WTC11 (cell line): ENCODE data around the gene OR52I2. TPM values are rescaled to one million over a fixed set of nuclear protein-coding genes. Genes with fewer than 3 reads are reported as not detected.

Source experiments
- ATAC-seq: fragments of 200-7000 bp; cut with Tn5 transposase; 2 replicates; pipeline ENCODE4 v1.10.0; 2021; ENCODE audit warnings: mild to moderate bottlenecking, moderate library complexity
- CTCF ChIA-PET: fragments of 300-600 bp; sonication (Branson Sonifier 250); formaldehyde crosslinking; loops from one replicate; lab custom pipeline; 2021; ENCODE audit warnings: antibody characterized with exemption; lab: Charles Lee
- POLR2A ChIA-PET: fragments of 350-600 bp; sonication (Branson Sonifier 250); formaldehyde crosslinking; loops from one replicate; lab custom pipeline; 2021; ENCODE audit warnings: antibody characterized with exemption; lab: Charles Lee
- DNase-seq: peaks from one replicate; pipeline ENCODE4 v3.0.0; 2021; ENCODE audit warnings: low spot score
- H3K27ac Mint-ChIP-seq: 2 replicates; pipeline ENCODE4 v1.8.0; 2021; ENCODE audit warnings: mixed read lengths
- H3K27me3 Mint-ChIP-seq: 2 replicates; pipeline ENCODE4 v1.8.0; 2021; ENCODE audit warnings: low read depth, mild to moderate bottlenecking, moderate library complexity, mixed read lengths
- H3K36me3 Mint-ChIP-seq: 2 replicates; pipeline ENCODE4 v1.8.0; 2021; ENCODE audit warnings: mixed read lengths
- H3K4me1 Mint-ChIP-seq: 2 replicates; pipeline ENCODE4 v1.8.0; 2022; ENCODE audit warnings: mixed read lengths
- H3K4me3 Mint-ChIP-seq: 2 replicates; pipeline ENCODE4 v1.8.0; 2021; ENCODE audit warnings: mild to moderate bottlenecking, moderate library complexity, mixed read lengths
- H3K9me3 Mint-ChIP-seq: 2 replicates; pipeline ENCODE4 v1.8.0; 2021; ENCODE audit warnings: mixed read lengths
- E2F1 ChIP-seq: sonication (generic); formaldehyde crosslinking; IDR thresholded peaks from 2 replicates; pipeline ENCODE4 v1.8.0; 2022; ENCODE audit warnings: mild to moderate bottlenecking, missing genetic modification reagents
- ERG ChIP-seq: fragments of 250-450 bp; sonication (Bioruptor Pico); IDR thresholded peaks from 2 replicates; pipeline ENCODE4 v1.8.0; 2021; ENCODE audit warnings: mild to moderate bottlenecking
- ETV6 ChIP-seq: sonication (generic); formaldehyde crosslinking; IDR thresholded peaks from 2 replicates; pipeline ENCODE4 v1.8.1; 2022; ENCODE audit warnings: mild to moderate bottlenecking, missing genetic modification reagents
- GABPB1 ChIP-seq: sonication (generic); formaldehyde crosslinking; IDR thresholded peaks from 2 replicates; pipeline ENCODE4 v1.8.1; 2023; ENCODE audit warnings: mild to moderate bottlenecking, missing genetic modification reagents
- NR1H2 ChIP-seq: sonication (generic); formaldehyde crosslinking; IDR thresholded peaks from 2 replicates; pipeline ENCODE4 v1.9.0; 2021; ENCODE audit warnings: mild to moderate bottlenecking, moderate library complexity, missing genetic modification reagents
- TCF7 ChIP-seq: sonication (generic); formaldehyde crosslinking; IDR thresholded peaks from 2 replicates; pipeline ENCODE4 v1.8.0; 2022; ENCODE audit warnings: mild to moderate bottlenecking, low read depth, missing genetic modification reagents, moderate library complexity
- ZNF423 ChIP-seq: fragments of 250-450 bp; sonication (Bioruptor Pico); IDR thresholded peaks from 2 replicates; pipeline ENCODE4 v2.1.2; 2022; ENCODE audit warnings: mild to moderate bottlenecking, moderate library complexity
- ZNF512 ChIP-seq: sonication (generic); formaldehyde crosslinking; IDR thresholded peaks from 2 replicates; pipeline ENCODE4 v1.8.1; 2022; ENCODE audit warnings: missing genetic modification reagents, borderline replicate concordance
- ZSCAN18 ChIP-seq: fragments of 250-450 bp; sonication (Bioruptor Pico); IDR thresholded peaks from 2 replicates; pipeline ENCODE4 v2.1.2; 2022; ENCODE audit warnings: mild to moderate bottlenecking, moderate library complexity
- total RNA-seq: library from RNA; stranded (reverse); gene quantifications from 3 replicates; pipeline ENCODE4 v1.2.3, GENCODE V29; 2021
- TF ChIP-seq, protein P1 (sequence below): fragments of 250-450 bp; sonication (Bioruptor Pico); conservative IDR thresholded peaks from 2 replicates; pipeline ENCODE4 v1.9.0; 2021; ENCODE audit warnings: mild to moderate bottlenecking
- TF ChIP-seq, protein P2 (sequence below): sonication (generic); formaldehyde crosslinking; IDR thresholded peaks from 2 replicates; pipeline ENCODE4 v1.8.1; 2023; ENCODE audit warnings: mild to moderate bottlenecking, missing genetic modification reagents, borderline replicate concordance

The OR52I2 gene
- total RNA-seq, 1 experiment from 2014 or later, result not detected

DNA sequence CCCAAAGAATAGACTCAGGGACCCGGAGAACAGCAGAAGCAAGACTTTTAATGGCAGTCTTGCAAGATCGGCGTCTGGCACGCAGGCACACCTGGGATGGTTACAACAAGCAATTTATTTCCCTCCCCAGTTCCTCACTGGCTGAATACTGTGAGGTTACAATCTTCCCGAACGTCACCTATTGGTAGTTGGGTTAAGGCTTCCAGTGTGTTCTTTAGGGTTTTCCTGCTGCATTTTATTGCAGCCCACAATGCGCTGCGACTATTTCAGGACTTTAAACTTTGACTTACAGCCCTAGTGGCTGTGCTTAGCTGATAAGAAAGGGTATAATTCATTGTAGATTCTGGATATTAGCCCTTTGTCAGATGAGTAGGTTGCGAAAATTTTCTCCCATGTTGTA, 38.0 kb downstream of the OR52I2 start:
- ChIA-PET CTCF (no interaction called here), POLR2A (no interaction called here)
- Mint-ChIP-seq H3K9me3 (peaks cover 20% of the 10 kb centered on the region), H3K27ac (no peak overlapping the region), H3K27me3 (peaks cover 9% of the 10 kb centered on the region), H3K36me3 (no peaks in the 10 kb centered on the region; the same call in 1 of the 2 replicates), H3K4me3 (no peak overlapping the region), H3K4me1 (no peaks in the 10 kb centered on the region)
- DNase-seq (no peak), ATAC-seq (no peak)
- TF ChIP-seq ETV6 (CRISPR knock-in tag) (no peak), ZNF512 (CRISPR knock-in tag) (no peak), E2F1 (CRISPR knock-in tag) (no peak), NR1H2 (CRISPR knock-in tag) (no peak), ERG (CRISPR knock-in tag) (no peak), ZSCAN18 (no peak), TCF7 (CRISPR knock-in tag) (no peak), ZNF423 (CRISPR knock-in tag) (no peak), GABPB1 (no peak)
- TF ChIP-seq, protein P1, sequence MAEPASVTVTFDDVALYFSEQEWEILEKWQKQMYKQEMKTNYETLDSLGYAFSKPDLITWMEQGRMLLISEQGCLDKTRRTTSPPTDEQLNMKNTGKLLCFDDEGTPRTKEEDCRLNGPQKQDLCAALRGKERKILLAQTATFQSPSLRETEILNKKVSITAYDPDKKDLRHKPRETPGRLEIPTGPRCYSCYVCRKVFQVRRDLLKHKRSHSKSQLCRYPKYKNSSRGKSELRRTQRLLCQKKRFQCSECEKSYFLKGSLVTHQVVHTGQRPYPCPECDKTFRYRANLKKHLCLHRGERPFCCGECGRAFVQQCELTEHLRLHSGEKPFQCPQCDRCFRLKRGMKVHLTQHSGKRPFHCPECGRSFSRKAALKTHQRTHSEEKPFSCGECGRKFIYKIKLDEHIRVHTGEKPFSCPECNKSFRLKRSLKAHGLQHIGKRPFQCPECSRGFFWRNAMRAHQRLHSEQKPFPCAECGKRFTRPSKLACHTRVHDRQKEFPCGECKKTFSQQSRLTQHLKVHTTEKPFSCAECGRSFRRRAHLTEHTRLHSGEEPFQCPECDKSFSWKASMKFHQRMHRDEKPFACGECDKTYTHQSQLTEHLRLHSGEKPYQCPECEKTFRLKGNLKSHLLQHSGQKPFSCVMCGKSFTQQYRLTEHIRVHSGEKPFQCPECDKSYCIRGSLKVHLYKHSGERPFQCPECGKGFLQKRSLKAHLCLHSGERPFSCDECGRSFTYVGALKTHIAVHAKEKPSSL (CRISPR knock-in tag), result no peak
- TF ChIP-seq, protein P2, sequence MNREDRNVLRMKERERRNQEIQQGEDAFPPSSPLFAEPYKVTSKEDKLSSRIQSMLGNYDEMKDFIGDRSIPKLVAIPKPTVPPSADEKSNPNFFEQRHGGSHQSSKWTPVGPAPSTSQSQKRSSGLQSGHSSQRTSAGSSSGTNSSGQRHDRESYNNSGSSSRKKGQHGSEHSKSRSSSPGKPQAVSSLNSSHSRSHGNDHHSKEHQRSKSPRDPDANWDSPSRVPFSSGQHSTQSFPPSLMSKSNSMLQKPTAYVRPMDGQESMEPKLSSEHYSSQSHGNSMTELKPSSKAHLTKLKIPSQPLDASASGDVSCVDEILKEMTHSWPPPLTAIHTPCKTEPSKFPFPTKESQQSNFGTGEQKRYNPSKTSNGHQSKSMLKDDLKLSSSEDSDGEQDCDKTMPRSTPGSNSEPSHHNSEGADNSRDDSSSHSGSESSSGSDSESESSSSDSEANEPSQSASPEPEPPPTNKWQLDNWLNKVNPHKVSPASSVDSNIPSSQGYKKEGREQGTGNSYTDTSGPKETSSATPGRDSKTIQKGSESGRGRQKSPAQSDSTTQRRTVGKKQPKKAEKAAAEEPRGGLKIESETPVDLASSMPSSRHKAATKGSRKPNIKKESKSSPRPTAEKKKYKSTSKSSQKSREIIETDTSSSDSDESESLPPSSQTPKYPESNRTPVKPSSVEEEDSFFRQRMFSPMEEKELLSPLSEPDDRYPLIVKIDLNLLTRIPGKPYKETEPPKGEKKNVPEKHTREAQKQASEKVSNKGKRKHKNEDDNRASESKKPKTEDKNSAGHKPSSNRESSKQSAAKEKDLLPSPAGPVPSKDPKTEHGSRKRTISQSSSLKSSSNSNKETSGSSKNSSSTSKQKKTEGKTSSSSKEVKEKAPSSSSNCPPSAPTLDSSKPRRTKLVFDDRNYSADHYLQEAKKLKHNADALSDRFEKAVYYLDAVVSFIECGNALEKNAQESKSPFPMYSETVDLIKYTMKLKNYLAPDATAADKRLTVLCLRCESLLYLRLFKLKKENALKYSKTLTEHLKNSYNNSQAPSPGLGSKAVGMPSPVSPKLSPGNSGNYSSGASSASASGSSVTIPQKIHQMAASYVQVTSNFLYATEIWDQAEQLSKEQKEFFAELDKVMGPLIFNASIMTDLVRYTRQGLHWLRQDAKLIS (CRISPR knock-in tag), result no peak
